Activated naive CD4-positive, alpha-beta T cell treated with anti-CD3 and anti-CD28 coated beads, Interleukin-2, amount 50 U/mL, for 72 hours (primary cell): ENCODE data around the gene MCUB. TPM values are rescaled to one million over a fixed set of nuclear protein-coding genes. Genes with fewer than 3 reads are reported as not detected.

ENCODE experiments used
- ATAC-seq, 2 donors: fragments of 150-1000 bp; cut with Tn5 transposase; 2 replicates each; pipeline ENCODE4 v1.10.0; 2021; ENCODE audit warnings: mild to moderate bottlenecking in 2 of 2, moderate library complexity in 2 of 2
- DNase-seq, 2 donors: peaks; one replicate each; pipeline ENCODE4 v3.0.0; 2021 to 2022; ENCODE audit warnings: low spot score in 2 of 2
- H3K27ac Mint-ChIP-seq, 2 donors: one replicate each; pipeline ENCODE4 v1.8.0; 2022; ENCODE audit warnings: mild to moderate bottlenecking in 2 of 2, mixed read lengths in 2 of 2
- H3K36me3 Mint-ChIP-seq, 2 donors: one replicate each; pipeline ENCODE4 v1.8.0; 2022; ENCODE audit warnings: mixed read lengths in 2 of 2
- H3K9me3 Mint-ChIP-seq, 2 donors: one replicate each; pipeline ENCODE4 v1.8.0; 2022; ENCODE audit warnings: mixed read lengths in 2 of 2
- total RNA-seq, 2 donors: library from RNA; stranded (reverse); gene quantifications; one replicate each; pipeline ENCODE4 v1.2.3, GENCODE V29; 2022

MCUB gene
- total RNA-seq, 2 donors from 2014 or later: 63.9 to 69.9 TPM

DNA sequence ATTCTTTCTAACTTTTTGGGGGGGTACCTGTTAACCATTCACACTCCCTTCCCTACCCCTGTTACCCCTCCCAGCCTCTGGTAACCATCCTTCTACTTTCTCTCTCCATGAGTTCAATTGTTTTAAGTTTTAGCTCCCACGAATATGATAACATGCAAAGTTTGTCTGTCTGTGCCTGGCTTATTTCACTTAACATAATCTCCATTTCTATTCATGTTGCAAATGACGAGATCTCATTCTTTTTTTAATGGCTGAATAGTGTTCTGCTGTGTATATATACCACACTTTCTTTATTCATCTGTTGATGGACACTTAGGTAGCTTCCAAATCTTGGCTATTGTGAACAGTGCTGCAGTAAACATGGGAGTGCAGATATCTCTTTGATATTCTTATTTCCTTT is 41.3 kb downstream of the MCUB start:
- DNase-seq (no peak), ATAC-seq (no peak)
- Mint-ChIP-seq H3K36me3 (peaks cover 17 to 56% of the 10 kb centered on the region in 2 donors), H3K9me3 (peaks cover 5 to 18% of the 10 kb centered on the region in 2 donors), H3K27ac (no peak overlapping the region)

GRCh38 chr4:109607976-109608375 is 47.9 kb downstream of the MCUB start:
- no peak for ATAC-seq
- no peak for DNase-seq
- Mint-ChIP-seq H3K36me3 (peaks cover 35 to 82% of the 10 kb centered on the region in 2 donors), H3K27ac (peak overlapping the region in 1 of 2 donors; percentile 50), H3K9me3 (peaks cover 14 to 27% of the 10 kb centered on the region in 2 donors)

- Mint-ChIP-seq H3K9me3 (peaks cover 12 to 31% of the 10 kb centered on the region in 2 donors), H3K27ac (peak overlapping the region in 1 of 2 donors; percentile 81), H3K36me3 (peaks cover 31 to 82% of the 10 kb centered on the region in 2 donors)
- DNase-seq (no peak), ATAC-seq (no peak)
Measured at GRCh38 chr4:109608879-109609278, 48.8 kb downstream of the MCUB start.

- Mint-ChIP-seq H3K36me3 (peaks cover 31 to 83% of the 10 kb centered on the region in 2 donors), H3K27ac (peak overlapping the region; percentile 39 to 81), H3K9me3 (peaks cover 12 to 31% of the 10 kb centered on the region in 2 donors)
- DNase-seq (no peak), ATAC-seq (no peak)
Measured at GRCh38 chr4:109609431-109609830, 49.4 kb downstream of the MCUB start.

DNA sequence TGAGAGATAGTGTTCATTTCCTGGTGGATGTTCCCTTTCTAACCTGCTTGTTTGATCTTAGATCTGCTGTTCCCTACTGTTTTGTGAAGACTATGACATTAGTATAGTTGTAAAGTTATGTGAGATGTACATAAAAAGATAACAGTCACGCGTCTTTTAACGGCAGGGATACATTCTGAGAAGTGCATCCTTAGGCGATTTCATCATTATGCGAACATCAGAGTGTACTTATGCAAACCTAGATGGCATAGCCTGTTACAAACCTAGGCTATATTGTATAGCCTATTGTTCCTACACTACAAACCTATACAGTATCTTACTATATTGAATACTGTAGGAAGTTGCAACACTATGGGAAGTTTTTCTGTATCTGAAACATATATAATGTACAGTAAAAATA is 50.4 kb downstream of the MCUB start:
- Mint-ChIP-seq H3K9me3 (peaks cover 12 to 25% of the 10 kb centered on the region in 2 donors), H3K27ac (no peak overlapping the region), H3K36me3 (peaks cover 24 to 79% of the 10 kb centered on the region in 2 donors)
- ATAC-seq (no peak), DNase-seq (no peak)

- Mint-ChIP-seq H3K27ac (peak overlapping the region in 1 of 2 donors; percentile 20), H3K36me3 (peaks cover 24 to 72% of the 10 kb centered on the region in 2 donors), H3K9me3 (peaks cover 11 to 22% of the 10 kb centered on the region in 2 donors)
- DNase-seq: no peak
- ATAC-seq: no peak
Measured at GRCh38 chr4:109611045-109611646, 51.1 kb downstream of the MCUB start.

- DNase-seq: no peak
- Mint-ChIP-seq H3K9me3 (peaks cover 0 to 9% of the 10 kb centered on the region in 2 donors), H3K36me3 (peaks cover 8 to 45% of the 10 kb centered on the region in 2 donors), H3K27ac (no peak overlapping the region)
- no peak for ATAC-seq
Measured at GRCh38 chr4:109614015-109614414, 54.0 kb downstream of the MCUB start.

- H3K36me3 Mint-ChIP-seq: peaks cover 3 to 40% of the 10 kb centered on the region in 2 donors
- peaks cover 0 to 8% of the 10 kb centered on the region in 2 donors for H3K9me3 Mint-ChIP-seq
- H3K27ac Mint-ChIP-seq: no peak overlapping the region
- DNase-seq (no peak), ATAC-seq (no peak)
Measured at GRCh38 chr4:109614466-109614865, 54.4 kb downstream of the MCUB start.

- H3K36me3 Mint-ChIP-seq: peaks cover 0 to 28% of the 10 kb centered on the region in 2 donors
- DNase-seq (no peak), ATAC-seq (peak in 1 of 2 donors; percentile 41)
Measured at GRCh38 chr4:109615742-109616141, 55.7 kb downstream of the MCUB start.

DNA sequence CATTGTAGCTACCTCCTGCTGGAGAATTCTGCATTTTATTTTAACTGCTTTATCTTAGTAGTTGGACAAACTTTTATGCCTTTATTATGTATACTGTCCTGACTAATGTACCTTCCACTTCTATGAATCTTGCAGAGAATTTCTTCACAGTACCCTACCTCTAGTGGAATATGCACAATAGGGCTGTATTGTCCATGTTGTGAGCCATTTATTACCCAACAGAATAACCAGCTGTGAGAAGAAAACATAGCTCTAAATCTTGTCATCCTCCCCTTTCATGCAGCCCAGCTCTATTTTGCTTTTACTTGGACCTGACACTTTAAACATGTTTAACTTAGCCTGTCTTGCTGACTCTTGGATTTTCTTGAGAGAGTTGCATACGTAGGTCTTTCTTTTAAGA is 56.2 kb downstream of the MCUB start:
- no peak for ATAC-seq
- H3K9me3 Mint-ChIP-seq: peaks cover 0 to 8% of the 10 kb centered on the region in 2 donors
- DNase-seq: no peak

More at GRCh38 chr4:109615742-109616141, 55.7 kb downstream of the MCUB start:
- Mint-ChIP-seq H3K9me3 (peaks cover 0 to 8% of the 10 kb centered on the region in 2 donors), H3K27ac (peak overlapping the region in 1 of 2 donors; percentile 16)

DNA sequence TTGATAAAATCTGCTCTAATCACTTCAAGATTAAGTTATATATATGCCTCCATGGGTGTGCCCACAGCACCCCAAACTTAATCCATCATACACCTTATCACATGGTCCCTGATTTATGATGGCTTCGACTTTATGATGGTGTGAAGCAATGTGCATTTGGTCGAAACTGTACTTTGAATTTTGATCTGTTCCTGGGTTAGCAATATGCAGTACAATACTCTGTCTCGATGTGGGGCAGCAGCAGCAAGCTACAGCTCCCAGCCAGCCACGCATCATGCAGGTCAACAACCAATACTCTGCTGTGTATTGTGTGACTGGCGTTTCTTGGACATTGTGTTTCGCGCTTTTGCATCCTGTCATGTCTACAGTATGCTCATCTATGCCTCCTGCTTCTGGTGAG is 62.6 kb downstream of the MCUB start:
- no peak overlapping the region for H3K27ac Mint-ChIP-seq
- peaks cover 0 to 3% of the 10 kb centered on the region in 2 donors for H3K9me3 Mint-ChIP-seq
- DNase-seq (no peak), ATAC-seq (no peak)
- H3K36me3 Mint-ChIP-seq: peaks cover 10 to 14% of the 10 kb centered on the region in 2 donors

More for the DNA sequence above, 56.2 kb downstream of the MCUB start:
- no peak overlapping the region for H3K27ac Mint-ChIP-seq
- peaks cover 0 to 25% of the 10 kb centered on the region in 2 donors for H3K36me3 Mint-ChIP-seq

DNA sequence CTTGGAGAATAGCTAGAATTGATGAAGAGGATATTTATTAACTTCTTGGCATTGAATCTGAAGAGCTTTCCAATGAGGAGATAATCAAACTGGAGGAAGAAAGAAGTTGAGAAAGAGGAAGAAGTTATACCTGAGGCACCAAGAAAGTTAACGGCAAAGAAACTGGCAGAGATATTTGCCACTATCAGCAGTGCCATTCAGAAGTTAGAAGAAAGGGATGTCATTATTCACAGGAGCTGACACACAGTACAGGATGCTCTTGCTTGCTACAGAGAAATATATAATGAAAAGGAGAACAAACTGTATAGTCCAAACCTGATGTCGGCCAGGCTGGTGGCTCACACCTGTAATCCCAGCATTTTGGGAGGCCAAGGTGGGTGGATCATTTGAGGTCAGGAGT is 64.5 kb downstream of the MCUB start:
- ATAC-seq: no peak
- DNase-seq: no peak
- peak overlapping the region in 1 of 2 donors; percentile 12 for H3K27ac Mint-ChIP-seq
- peaks cover 10 to 14% of the 10 kb centered on the region in 2 donors for H3K36me3 Mint-ChIP-seq
- peaks cover 0 to 3% of the 10 kb centered on the region in 2 donors for H3K9me3 Mint-ChIP-seq

GRCh38 chr4:109627361-109627760 is 67.3 kb downstream of the MCUB start:
- Mint-ChIP-seq H3K36me3 (peaks cover 14 to 17% of the 10 kb centered on the region in 2 donors), H3K9me3 (peaks cover 0 to 3% of the 10 kb centered on the region in 2 donors), H3K27ac (peak overlapping the region; percentile 0 to 3)
- ATAC-seq: no peak
- DNase-seq: no peak

- H3K36me3 Mint-ChIP-seq: peaks cover 0 to 24% of the 10 kb centered on the region in 2 donors
- no peak for DNase-seq
Measured at GRCh38 chr4:109629775-109630174, 69.7 kb downstream of the MCUB start.

GRCh38 chr4:109631532-109632108 is 71.6 kb downstream of the MCUB start:
- H3K9me3 Mint-ChIP-seq: peaks cover 5 to 18% of the 10 kb centered on the region in 2 donors
- H3K27ac Mint-ChIP-seq: peak overlapping the region; percentile 72 to 77
- no peak for DNase-seq
- peaks cover 11 to 42% of the 10 kb centered on the region in 2 donors for H3K36me3 Mint-ChIP-seq
- peak; percentile 26 to 49 for ATAC-seq

More at GRCh38 chr4:109629775-109630174, 69.7 kb downstream of the MCUB start:
- Mint-ChIP-seq H3K27ac (no peak overlapping the region), H3K9me3 (peaks cover 0 to 9% of the 10 kb centered on the region in 2 donors)
- no peak for ATAC-seq

DNA sequence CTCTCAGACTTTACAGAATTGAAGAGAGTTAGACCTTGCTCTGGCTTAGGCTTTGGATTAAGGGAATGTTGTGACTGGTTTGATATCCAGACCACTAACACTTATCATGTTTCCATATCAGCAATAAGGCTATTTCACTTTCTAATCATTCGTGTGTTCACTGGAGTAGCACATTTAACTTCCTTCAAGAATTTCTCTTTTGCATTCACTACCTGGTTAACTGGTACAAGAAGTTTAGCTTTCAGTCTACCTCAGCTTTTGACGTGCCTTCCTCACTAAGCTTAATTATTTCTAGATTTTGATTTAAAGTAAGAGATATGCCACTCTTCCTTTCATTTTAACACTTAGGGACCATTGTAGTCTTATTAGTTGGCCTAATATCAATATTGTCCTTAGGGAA is 80.6 kb downstream of the MCUB start:
- DNase-seq (no peak), ATAC-seq (no peak)
- Mint-ChIP-seq H3K9me3 (peaks cover 19 to 27% of the 10 kb centered on the region in 2 donors), H3K36me3 (peaks cover 23 to 39% of the 10 kb centered on the region in 2 donors), H3K27ac (peak overlapping the region; percentile 3 to 39)

DNA sequence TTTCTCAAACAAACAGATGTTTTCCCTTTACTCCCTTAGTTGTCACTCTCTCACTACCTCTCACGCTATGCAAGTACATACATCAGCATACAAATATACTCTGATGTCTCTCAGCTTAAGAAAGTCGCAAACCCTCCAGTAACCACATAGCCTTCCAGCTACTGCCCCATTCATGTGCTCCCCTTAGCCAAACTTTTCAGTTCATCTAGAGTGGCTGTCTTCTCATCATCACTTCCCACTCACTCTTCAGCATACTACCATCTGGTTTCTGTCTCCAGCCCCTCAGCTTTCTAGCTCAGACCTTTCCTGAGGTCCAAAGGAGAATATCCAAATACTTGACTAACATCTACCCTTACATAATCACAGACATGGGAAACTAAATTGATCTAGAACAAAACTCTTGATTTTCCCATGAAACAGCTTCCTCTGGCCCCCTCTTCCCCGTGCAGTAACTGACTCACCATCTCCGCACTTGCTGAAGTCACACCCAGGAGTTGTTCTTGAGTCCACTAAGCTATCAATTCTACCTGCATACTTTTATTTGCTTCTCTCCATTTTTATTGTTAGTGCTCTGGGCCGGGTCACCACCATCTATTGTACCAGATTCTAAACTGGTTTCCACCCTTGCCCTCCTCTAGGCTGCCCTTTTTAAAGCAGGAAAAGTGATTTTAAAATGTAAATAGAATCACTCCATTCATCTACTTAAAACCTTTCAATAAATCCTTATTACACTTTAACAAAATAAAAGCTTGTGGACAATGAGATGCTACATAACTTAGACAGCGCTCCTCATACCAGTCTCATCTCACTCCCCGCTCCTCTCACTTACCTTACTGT is 86.0 kb downstream of the MCUB start:
- H3K9me3 Mint-ChIP-seq: no peaks in the 10 kb centered on the region
- ATAC-seq (peak; percentile 44 to 49), DNase-seq (no peak)
- H3K36me3 Mint-ChIP-seq: peaks cover 5 to 11% of the 10 kb centered on the region in 2 donors
- H3K27ac Mint-ChIP-seq: no peak overlapping the region
